Measurements from ENCODE around the gene UPP2.

DNA sequence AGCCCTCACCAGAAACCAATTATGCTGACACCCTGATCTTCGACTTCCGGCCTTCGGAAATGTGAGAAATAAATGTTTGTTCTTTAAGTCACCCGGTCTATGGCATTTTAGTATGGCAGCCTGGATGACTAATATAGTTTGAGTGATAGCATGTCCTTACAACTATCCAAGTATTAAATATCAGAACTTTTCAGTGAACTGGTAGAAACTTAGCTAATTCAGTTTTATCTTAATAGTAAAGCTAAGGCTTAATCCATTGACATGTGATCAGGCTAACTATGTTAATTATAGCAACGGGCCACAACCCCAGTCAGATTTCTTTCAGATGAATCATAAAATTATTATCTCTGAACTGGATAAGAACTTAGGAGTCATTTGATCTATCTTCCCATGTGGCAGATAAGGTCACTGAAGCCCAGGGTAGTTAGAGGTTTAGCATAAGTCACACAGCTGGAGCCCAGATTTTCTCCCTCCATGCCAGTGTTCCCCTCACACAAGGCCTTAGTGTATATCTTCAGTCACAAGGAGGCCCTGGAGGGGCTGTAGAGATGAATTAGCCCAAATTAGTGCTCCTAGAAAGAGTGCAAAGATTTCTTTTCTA, 40.7 kb upstream of the UPP2 start:
- TF ChIP-seq, protein P1, sequence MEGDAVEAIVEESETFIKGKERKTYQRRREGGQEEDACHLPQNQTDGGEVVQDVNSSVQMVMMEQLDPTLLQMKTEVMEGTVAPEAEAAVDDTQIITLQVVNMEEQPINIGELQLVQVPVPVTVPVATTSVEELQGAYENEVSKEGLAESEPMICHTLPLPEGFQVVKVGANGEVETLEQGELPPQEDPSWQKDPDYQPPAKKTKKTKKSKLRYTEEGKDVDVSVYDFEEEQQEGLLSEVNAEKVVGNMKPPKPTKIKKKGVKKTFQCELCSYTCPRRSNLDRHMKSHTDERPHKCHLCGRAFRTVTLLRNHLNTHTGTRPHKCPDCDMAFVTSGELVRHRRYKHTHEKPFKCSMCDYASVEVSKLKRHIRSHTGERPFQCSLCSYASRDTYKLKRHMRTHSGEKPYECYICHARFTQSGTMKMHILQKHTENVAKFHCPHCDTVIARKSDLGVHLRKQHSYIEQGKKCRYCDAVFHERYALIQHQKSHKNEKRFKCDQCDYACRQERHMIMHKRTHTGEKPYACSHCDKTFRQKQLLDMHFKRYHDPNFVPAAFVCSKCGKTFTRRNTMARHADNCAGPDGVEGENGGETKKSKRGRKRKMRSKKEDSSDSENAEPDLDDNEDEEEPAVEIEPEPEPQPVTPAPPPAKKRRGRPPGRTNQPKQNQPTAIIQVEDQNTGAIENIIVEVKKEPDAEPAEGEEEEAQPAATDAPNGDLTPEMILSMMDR (IDR thresholded peaks at IDR 0.05; ENCODE audit: poor library complexity, severe bottlenecking): no peak
- TF ChIP-seq MXI1 (conservative IDR thresholded peaks at IDR 0.05; ENCODE audit: poor library complexity, severe bottlenecking): no peak
- TF ChIP-seq EP300 (conservative IDR thresholded peaks at IDR 0.05; ENCODE audit: poor library complexity, severe bottlenecking): no peak
- no peak for TF ChIP-seq RAD21 (conservative IDR thresholded peaks at IDR 0.05)
- TF ChIP-seq, protein P2, sequence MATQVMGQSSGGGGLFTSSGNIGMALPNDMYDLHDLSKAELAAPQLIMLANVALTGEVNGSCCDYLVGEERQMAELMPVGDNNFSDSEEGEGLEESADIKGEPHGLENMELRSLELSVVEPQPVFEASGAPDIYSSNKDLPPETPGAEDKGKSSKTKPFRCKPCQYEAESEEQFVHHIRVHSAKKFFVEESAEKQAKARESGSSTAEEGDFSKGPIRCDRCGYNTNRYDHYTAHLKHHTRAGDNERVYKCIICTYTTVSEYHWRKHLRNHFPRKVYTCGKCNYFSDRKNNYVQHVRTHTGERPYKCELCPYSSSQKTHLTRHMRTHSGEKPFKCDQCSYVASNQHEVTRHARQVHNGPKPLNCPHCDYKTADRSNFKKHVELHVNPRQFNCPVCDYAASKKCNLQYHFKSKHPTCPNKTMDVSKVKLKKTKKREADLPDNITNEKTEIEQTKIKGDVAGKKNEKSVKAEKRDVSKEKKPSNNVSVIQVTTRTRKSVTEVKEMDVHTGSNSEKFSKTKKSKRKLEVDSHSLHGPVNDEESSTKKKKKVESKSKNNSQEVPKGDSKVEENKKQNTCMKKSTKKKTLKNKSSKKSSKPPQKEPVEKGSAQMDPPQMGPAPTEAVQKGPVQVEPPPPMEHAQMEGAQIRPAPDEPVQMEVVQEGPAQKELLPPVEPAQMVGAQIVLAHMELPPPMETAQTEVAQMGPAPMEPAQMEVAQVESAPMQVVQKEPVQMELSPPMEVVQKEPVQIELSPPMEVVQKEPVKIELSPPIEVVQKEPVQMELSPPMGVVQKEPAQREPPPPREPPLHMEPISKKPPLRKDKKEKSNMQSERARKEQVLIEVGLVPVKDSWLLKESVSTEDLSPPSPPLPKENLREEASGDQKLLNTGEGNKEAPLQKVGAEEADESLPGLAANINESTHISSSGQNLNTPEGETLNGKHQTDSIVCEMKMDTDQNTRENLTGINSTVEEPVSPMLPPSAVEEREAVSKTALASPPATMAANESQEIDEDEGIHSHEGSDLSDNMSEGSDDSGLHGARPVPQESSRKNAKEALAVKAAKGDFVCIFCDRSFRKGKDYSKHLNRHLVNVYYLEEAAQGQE (IDR thresholded peaks at IDR 0.05; ENCODE audit: borderline replicate concordance): no peak
- TF ChIP-seq TAF1 (IDR thresholded peaks at IDR 0.05; ENCODE audit: low read depth): no peak
- TF ChIP-seq EZH2 (IDR thresholded peaks at IDR 0.05; ENCODE audit: borderline replicate concordance, insufficient read depth, low read length, poor library complexity, severe bottlenecking): no peak
- no peak for TF ChIP-seq POLR2AphosphoS5 (IDR thresholded peaks at IDR 0.05)
